HG03460 (cell line): Measurements from ENCODE around the gene UMAD1.
A peak's percentile ranks its signal among the peaks of the same experiment; 100 is the strongest.

Source experiments
- ATAC-seq: cut with Tn5 transposase; IDR thresholded peaks from one replicate; pipeline ENCODE4 v1.9.1; 2021; ENCODE audit not compliant: unreplicated experiment

Gene UMAD1

GRCh38 chr7:7640221-7641128 is at the start of gene UMAD1:
TSS of gene UMAD1 (plus strand) at chr7:7640752. CDS start at chr7:7673372, 32,620 bp downstream.
- ATAC-seq, result peak; percentile 96

- no peak for ATAC-seq
These were observed 45.1 kb upstream of the UMAD1 start for GRCh38 chr7:7595451-7595850.

DNA sequence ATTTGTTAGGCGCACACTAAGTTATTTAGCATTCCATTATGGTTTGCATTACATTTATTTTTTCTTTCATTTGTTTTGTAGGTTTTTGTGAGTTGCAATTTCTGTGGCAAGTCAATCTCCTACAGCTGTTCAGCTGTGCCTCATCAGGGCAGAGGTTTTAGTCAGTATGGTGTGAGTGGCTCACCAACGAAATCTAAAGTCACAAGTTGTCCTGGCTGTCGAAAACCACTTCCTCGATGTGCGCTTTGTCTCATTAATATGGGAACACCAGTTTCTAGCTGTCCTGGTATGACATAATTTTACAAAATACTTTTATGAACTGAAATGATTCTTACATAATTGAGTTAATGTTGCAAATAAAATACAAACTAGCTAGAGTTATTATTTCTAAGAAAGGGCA is 44.4 kb upstream of the UMAD1 start:
- ATAC-seq, result no peak

- no peak for ATAC-seq
These were observed 33.5 kb upstream of the UMAD1 start for GRCh38 chr7:7607010-7607409.

DNA sequence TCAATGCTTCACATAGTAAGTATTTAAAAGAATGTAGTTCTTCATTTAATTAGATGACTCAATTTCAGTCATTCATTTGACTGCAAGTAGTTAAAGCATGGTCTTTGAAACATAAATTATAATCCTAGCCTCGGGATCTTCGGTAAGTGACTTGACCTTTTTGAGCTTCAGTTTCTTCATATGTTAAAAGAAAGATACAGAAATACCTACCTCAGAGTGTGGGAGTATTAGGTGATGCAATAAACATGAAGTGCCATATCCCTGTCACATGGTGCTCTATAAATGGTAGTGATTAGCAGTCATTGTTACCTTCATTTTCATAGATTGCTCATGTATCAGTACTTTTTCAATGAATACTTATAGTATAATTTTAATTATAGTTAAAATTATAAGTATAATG is 31.2 kb upstream of the UMAD1 start:
- ATAC-seq, result no peak

DNA sequence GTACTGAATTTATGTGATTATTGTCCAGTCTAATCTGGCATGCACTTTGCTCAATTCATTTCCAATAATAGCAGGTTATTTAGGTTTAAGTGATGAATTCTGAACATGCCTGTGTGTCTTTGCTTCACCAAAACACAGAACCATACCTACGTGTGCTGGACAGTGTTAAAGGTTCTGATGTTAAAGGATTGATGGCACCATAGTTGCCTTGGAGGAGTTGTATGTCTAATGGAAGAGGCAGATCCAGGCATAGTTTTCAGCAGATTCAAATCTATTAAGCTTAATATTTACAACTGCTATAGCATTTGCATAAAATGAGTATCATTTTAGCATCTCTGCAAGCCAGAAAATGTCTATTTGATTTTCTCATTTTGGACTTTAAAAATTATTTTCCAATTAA is 28.0 kb upstream of the UMAD1 start:
- no peak for ATAC-seq

DNA sequence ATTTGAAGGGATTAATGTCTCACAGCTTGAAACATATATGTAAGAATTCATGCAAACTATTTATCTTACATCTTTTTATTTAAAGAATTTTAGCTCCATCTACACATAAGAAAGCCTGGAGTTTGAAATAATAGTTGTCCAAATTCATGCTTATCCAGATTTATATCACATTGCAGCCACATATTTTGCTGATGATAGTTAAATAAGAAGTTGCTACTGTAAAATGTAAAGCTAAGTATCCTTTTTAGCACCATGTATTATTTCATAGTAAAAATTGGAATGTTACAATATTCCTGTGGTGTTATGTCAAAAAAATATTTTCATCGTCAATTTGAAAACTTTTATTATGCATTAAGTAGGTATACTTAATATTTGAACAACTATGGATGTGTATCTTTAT is 27.3 kb upstream of the UMAD1 start:
- ATAC-seq, result no peak

DNA sequence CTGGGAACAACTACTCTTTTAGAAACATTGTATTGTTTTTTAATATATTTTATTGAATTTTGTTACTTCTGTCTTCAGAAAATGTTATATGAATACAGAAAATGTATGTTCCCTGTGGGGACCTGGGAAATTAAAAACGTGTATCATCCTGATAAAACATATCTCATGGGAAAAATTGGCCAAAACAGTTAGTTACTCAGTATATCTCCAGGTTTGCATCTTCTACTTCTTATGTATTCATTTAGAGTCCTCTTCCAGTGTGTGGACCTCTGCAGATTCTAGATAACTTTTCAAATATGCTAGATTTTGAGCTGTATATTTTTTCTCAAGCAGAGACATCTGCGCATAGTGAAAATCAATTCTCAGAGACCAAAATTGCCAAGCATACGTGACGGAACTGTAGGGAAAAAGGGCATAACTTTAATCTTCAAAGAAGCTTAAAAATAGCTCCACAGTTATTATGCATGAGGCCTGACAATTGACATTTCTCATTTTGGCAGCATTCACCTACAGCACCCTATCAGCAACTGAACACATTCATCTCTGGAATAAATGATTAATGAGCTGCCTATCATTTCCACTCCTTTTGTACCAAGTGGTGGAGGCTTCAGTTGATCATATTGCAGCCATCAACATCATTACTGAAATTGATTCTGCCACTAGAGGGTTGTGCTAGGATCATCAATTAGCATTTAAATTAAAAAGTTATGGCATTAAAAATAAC is 26.4 kb upstream of the UMAD1 start:
- no peak for ATAC-seq

- ATAC-seq, result no peak
These were observed 23.0 kb upstream of the UMAD1 start for GRCh38 chr7:7617550-7617949.

GRCh38 chr7:7618410-7618809 is 22.1 kb upstream of the UMAD1 start:
- ATAC-seq, result no peak

- no peak for ATAC-seq
These were observed 20.3 kb upstream of the UMAD1 start for GRCh38 chr7:7620236-7620635.

DNA sequence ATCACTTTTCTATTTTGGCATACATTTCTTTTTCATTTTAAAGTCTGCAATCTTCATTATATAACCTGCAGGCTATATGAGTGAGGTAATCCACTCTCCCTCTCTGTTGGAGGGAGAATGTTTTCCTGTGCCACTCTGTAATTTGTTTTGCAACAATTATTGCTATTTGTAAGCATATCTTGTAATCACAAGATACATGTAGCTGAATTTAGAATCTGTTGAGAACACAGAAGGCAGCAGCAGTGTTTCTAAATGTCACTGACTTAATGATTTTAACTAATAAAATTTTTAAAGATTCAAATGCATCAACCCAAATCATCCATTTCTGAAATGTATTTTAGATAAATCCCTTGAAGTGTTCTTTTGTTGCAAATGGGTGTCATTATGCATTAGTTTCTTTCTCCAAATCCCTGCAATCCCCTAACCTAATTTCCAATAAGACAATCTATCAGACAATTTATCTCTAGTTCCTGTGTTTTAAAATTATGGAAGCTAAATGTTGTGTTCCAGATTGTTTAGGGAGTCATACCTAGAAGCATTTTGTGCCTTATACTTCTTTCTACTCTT is 19.8 kb upstream of the UMAD1 start:
- no peak for ATAC-seq

DNA sequence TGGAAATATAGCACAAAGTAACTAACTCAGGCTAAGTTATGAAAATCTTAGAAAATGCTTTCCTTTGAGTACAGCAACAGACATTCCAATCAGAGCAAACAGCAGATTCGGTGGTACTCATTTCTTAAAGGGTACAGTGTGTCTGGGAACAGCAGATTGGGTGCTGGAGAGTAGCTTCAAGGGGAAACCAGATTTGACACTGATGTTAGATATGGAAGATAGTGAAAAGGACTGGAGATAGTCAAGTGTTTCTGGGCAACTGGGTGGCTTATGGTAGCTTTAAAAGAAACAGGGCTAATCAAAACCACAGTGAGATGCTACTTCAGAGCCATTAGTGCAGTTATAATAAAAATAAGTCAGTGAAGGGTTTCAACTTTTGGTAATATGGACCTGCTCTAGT is 12.1 kb upstream of the UMAD1 start:
- ATAC-seq, result no peak

DNA sequence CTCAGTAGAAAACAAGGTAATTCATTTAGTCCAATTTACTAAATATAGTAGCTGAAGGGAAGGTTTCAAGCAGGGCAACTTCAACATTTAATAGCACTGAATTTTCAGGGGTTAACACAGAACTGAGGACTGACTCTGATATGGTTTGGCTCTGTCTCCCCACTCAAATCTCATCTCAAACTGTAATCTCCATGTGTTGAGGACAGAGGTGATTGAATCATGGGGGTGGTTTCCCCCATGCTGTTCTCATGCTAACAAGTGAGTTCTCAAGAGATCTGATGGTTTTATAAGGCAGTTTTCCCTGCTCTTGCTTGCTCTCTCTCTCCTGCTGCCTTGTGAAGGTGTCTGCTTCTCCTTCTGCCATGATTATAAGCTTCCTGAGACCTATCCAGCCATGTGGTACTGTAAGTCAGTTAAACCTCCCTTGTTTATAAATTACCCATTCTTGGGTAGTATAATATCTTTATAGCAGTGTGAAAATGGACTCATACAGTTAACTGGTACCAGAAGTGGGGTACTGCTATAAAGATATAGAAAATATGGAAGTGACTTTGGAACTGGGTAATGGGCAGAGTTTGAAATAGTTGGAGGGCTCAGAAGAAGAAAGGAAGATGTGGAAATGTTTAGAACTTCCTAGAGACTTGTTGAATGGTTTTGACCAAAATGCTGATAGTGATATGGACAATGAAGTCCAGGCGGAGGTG is 9.8 kb upstream of the UMAD1 start:
- ATAC-seq, result no peak

GRCh38 chr7:7639421-7639820 is 1.1 kb upstream of the UMAD1 start:
- no peak for ATAC-seq

GRCh38 chr7:7639847-7640220 is 718 bp upstream of the UMAD1 start:
- peak; percentile 16 for ATAC-seq

DNA sequence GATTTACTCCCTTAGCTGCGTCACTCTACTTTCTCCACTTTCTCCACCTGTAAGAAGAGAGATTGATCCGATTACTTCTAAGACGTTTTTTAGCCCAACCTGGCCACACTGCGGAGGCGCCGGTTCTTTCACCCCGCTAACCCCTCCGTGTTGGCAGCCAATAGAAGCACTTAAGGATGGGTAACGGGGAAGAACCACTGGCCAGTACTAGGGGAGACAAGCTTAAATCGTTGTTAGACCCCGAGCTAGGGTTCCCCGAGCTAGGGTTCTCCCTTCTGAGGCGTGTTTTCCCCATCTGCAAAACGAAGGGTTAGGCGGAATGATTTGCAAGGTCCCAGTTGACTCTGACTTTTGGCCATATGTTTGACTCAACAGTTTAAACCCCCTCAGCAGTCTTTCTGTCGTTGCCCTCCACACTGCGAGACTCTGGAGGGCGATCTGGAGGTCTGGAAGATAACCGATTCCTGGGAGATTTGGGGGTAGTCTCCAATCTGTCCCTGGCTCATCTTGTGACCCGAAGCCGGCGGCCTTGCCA is 644 bp downstream of the UMAD1 start:
- ATAC-seq, result peak; percentile 11

GRCh38 chr7:7642081-7642480 is 1.5 kb downstream of the UMAD1 start:
- no peak for ATAC-seq

GRCh38 chr7:7647495-7648036 is 7.0 kb downstream of the UMAD1 start:
- no peak for ATAC-seq

GRCh38 chr7:7650682-7651206 is 10.2 kb downstream of the UMAD1 start:
- no peak for ATAC-seq

- no peak for ATAC-seq
These were observed 10.9 kb downstream of the UMAD1 start for GRCh38 chr7:7651479-7651878.
